Neural crest cell (in vitro differentiated cells): Measurements from ENCODE around the gene CALML5. TPM values are rescaled to one million over a fixed set of nuclear protein-coding genes. Genes with fewer than 3 reads are reported as not detected.
A peak's percentile ranks its signal among the peaks of the same experiment; 100 is the strongest.

ENCODE experiments used
- DNase-seq: peaks from one replicate; pipeline ENCODE4 v3.0.0; 2021; ENCODE audit warnings: low read depth, mixed read lengths, low spot score
- H3K27ac Mint-ChIP-seq: one replicate; pipeline ENCODE4 v1.8.0; 2021; ENCODE audit warnings: mild to moderate bottlenecking, mixed read lengths; ENCODE audit not compliant: unreplicated experiment
- H3K27me3 Mint-ChIP-seq: 2 replicates; pipeline ENCODE4 v1.8.0; 2021; ENCODE audit warnings: low read depth, mild to moderate bottlenecking, mixed read lengths
- H3K36me3 Mint-ChIP-seq: 2 replicates; pipeline ENCODE4 v1.8.0; 2021; ENCODE audit warnings: low read depth, mild to moderate bottlenecking, mixed read lengths
- H3K4me1 Mint-ChIP-seq: 2 replicates; pipeline ENCODE4 v1.8.0; 2021; ENCODE audit warnings: mixed read lengths
- H3K4me3 Mint-ChIP-seq: one replicate; pipeline ENCODE4 v1.8.0; 2021; ENCODE audit warnings: mild to moderate bottlenecking, mixed read lengths
- H3K9me3 Mint-ChIP-seq: 2 replicates; pipeline ENCODE4 v1.8.0; 2021; ENCODE audit warnings: mixed read lengths
- CTCF ChIP-seq: fragments of 200-600 bp; sonication (generic); conservative IDR thresholded peaks from 2 replicates; pipeline ENCODE4 v1.5.0; 2021; ENCODE audit warnings: antibody characterized with exemption, mild to moderate bottlenecking
- total RNA-seq: library from RNA; stranded (reverse); gene quantifications from 2 replicates; pipeline ENCODE4 v1.2.1, GENCODE V29; 2021

The CALML5 gene
- total RNA-seq, 1 donor from 2014 or later = not detected

- TF ChIP-seq CTCF = no peak
- H3K4me3 Mint-ChIP-seq = no peak overlapping the region
- DNase-seq = no peak
- H3K9me3 Mint-ChIP-seq = peaks cover 5% of the 10 kb centered on the region
- peaks cover 3% of the 10 kb centered on the region for H3K36me3 Mint-ChIP-seq
- no peak overlapping the region for H3K27ac Mint-ChIP-seq
- no peaks in the 10 kb centered on the region for H3K27me3 Mint-ChIP-seq
- peaks cover 33% of the 10 kb centered on the region for H3K4me1 Mint-ChIP-seq
Measured at GRCh38 chr10:5470062-5470751, 29.2 kb downstream of the CALML5 start.

GRCh38 chr10:5469353-5470061 is 29.9 kb downstream of the CALML5 start:
- no peak for DNase-seq
- no peak for TF ChIP-seq CTCF
- Mint-ChIP-seq H3K27ac (peak overlapping the region; percentile 75), H3K36me3 (peaks cover 3% of the 10 kb centered on the region), H3K9me3 (peaks cover 8% of the 10 kb centered on the region), H3K4me3 (peak overlapping the region; percentile 41), H3K27me3 (no peaks in the 10 kb centered on the region), H3K4me1 (peaks cover 38% of the 10 kb centered on the region)

GRCh38 chr10:5468262-5469106 is 30.9 kb downstream of the CALML5 start:
- Mint-ChIP-seq H3K4me3 (no peak overlapping the region), H3K4me1 (peaks cover 41% of the 10 kb centered on the region), H3K36me3 (peaks cover 9% of the 10 kb centered on the region), H3K9me3 (peaks cover 10% of the 10 kb centered on the region), H3K27ac (no peak overlapping the region), H3K27me3 (no peaks in the 10 kb centered on the region)
- DNase-seq = no peak
- TF ChIP-seq CTCF = no peak

DNA sequence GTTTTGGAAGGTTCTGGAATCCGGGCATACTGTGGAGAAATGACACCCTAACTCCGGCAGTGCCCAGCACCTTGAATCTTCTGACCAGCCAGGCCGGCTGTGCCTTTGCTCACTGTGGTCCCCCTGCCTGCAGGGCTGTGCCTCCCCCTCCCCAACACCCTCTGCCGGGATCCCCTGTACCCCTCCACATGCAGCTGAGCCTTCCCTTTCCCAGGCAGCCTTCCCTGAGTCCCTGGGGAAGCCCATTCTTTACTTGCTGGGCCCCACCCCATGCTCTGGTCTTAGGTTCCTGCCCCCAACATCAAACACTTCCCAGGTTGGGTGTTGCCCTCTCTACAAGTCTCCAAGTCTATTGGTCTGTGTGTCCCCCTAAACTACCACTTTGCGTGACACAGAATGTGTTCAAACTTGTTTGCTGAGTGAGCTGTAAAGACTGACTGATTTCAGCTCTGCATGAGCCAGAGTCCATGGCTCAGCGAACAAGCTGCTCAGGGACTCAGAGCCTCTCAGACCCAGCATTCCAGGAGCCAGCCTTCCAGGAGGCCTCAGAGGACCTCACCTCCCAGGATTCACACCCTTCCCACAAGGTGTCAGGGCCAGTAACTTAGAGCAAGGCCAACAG is 31.6 kb downstream of the CALML5 start:
- Mint-ChIP-seq H3K4me1 (peaks cover 45% of the 10 kb centered on the region), H3K27me3 (no peaks in the 10 kb centered on the region), H3K4me3 (no peak overlapping the region), H3K9me3 (peaks cover 13% of the 10 kb centered on the region), H3K27ac (peak overlapping the region; percentile 32), H3K36me3 (peaks cover 17% of the 10 kb centered on the region)
- DNase-seq = no peak
- no peak for TF ChIP-seq CTCF

- no peak for TF ChIP-seq CTCF
- DNase-seq = no peak
- H3K27me3 Mint-ChIP-seq = no peaks in the 10 kb centered on the region
- no peak overlapping the region for H3K4me3 Mint-ChIP-seq
- H3K27ac Mint-ChIP-seq = no peak overlapping the region
- peaks cover 22% of the 10 kb centered on the region for H3K36me3 Mint-ChIP-seq
- H3K4me1 Mint-ChIP-seq = peaks cover 47% of the 10 kb centered on the region
- H3K9me3 Mint-ChIP-seq = peaks cover 13% of the 10 kb centered on the region
Measured at GRCh38 chr10:5467207-5467535, 32.2 kb downstream of the CALML5 start.
